Inferior parietal cortex (tissue), 1 donor: Measurements from ENCODE around the gene MKRN1.
"Not testable (repeated sequence)": the region's sequence is repeated elsewhere in the genome, so short reads cannot be mapped to it uniquely, and the experiment has no call there.

ENCODE experiments used
- DNase-seq: peaks from one replicate; pipeline ENCODE4 v3.0.0-alpha.2; 2016; ENCODE audit errors: extremely low spot score

The MKRN1 gene

DNA sequence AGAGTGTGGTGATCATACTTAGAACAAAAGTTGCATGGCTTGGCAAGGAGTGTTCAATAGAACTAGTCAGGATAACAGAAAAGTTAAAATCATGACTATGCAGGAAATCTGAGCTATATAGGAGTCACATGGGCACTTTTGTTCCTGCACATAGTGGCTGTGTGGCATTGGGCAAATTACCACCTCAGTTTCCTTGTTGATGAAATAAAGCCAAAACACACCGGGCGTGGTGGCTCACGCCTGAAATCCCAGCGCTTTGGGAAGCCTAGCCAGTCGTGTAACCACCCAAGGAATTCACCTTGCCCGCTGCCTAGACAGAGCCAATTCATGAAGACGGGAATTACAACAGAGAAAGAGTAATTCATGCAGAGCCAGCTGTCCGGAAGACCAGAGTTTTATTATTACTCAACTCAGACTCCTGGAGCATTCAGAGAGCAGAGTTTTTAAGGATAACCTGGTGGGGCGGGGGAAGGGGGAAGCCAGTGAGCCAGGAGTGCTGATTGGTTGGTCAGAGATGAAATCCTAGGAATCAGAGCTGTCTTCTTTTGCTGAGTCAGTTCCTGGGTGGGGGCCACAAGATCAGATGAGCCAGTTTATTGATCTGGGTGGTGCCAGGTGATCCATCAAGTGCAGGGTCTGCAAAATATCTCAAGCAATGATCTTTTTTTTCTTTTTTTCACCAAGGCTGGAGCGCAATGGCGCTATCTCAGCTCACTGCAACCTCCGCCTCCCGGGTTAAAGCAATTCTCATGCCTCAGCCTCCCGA, 6.4 kb upstream of the MKRN1 start:
- DNase-seq, result no peak

DNA sequence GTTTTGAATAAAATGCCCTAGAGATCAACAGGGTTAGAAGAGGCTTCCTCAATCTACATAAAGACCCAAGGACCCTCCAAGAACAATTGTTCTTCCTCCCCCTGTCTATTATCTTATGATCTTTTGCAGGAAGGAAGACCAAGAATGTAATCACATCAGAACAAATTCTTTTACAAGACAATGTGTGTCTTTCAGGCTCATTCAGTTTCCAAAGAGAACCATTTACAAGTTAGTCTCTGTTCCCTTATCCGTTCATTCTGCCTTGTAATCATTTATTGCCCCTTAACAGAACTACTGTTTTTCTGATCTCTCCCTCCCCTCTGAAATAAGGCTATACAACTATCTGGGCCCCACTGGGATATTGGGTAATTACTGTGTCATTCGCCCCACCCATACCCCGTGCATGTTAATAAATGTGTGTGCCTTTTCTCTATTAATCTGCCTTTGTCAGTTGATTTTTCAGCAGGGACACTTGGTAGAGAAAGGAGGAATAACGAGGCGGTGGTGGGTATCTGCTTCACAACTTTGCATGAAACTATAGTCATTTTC, 5.7 kb upstream of the MKRN1 start:
- DNase-seq, result no peak

DNA sequence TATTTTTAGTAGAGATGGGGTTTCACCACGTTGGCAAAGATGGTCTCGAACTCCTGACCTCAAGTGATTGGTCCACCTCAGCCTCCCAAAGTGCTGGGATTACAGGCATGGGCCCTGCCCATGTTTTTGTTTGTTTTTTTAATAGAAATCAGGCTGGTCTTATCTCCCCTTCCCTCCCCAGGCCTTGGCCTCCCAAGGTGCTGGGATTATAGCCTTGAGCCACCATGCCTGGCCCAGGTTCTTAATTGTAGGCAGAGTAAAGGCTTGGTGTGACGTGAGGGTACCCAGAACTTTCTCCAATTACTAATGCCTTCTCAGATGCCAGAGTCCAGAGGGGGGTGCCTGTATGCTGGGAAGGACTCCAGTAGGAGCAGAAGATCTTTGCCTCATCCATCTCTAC, 5.2 kb upstream of the MKRN1 start:
- no peak for DNase-seq

DNA sequence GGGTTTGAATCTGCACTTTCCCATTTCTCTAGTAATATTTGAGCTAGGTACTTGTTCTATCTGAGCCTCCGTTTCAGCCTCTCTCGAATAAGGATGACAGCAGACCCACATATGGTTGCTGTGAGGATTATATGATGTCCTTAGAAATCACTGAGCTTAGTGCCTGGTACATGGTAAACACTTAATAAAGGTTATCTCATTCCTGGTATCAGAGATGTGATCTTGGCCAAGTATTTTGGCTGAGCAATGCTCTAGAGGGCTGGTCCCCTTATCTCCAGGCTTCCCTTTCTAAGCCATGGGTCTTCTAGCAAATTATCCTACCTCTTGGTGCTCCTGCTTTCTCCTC, 407 bp upstream of the MKRN1 start:
- DNase-seq, result no peak

DNA sequence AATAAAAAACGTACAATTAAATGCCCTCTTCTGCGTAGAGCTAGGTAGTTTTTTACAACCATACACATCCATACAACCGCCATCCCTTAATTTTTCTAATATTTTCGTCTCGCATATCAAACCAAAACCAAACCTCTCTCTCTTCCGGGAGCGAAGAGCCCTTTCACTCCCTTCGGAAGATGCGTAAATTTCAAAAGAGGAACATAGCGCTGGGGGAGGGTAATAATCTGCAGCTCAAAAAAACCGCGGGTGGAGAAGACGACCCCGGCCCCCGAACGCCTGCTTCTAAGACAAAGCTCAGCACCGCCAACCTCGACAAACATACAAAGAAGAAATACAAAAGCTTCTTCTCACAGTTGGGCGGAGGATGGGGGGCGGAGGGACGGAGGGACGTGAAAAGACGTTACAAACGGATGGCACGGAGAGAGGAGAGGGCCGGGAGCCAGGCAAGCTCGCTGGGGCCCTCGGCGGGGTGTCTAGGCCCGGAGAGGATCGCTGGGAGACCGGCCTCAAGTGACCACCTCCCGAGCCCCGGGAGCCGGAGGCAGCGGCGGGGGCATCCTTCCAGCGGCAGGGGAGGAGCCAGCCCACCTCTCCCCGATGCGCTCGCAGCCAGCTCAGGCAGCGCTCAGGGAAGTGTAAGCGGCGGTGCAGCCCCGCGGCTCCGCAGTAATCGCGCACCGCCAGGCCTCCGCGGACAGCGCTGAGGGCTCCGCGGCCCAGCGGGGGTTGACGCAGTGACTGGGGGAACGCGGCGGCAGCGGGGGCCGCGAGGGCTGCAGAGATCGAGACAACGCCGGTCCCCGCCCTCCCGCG, 851 bp downstream of the MKRN1 start:
- DNase-seq, result no peak

DNA sequence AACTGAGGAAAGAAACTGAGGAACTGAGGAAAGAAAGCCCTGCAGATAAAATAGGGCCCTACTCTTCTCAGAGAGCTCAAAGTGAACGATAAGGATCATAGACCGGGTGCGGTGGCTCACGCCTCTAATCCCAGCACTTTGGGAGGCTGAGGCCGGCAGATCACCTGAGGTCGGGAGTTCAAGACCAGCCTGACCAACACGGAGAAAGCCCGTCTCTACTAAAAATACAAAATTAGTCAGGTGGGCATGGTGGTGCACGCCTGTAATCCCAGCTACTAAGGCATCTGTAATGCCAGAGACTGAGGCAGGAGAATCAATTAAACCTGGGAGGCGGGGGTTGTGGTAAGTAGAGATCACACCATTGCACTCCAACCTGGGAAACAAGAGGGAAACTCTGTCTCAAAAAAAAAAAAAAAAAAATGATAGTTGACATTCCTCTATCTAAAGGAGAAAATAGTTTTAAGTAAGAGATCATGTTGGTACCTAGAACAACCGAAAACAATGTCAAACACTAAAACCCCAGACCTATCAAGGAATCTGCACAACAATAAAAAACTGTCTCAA, 2.5 kb downstream of the MKRN1 start:
- DNase-seq, result no peak

DNA sequence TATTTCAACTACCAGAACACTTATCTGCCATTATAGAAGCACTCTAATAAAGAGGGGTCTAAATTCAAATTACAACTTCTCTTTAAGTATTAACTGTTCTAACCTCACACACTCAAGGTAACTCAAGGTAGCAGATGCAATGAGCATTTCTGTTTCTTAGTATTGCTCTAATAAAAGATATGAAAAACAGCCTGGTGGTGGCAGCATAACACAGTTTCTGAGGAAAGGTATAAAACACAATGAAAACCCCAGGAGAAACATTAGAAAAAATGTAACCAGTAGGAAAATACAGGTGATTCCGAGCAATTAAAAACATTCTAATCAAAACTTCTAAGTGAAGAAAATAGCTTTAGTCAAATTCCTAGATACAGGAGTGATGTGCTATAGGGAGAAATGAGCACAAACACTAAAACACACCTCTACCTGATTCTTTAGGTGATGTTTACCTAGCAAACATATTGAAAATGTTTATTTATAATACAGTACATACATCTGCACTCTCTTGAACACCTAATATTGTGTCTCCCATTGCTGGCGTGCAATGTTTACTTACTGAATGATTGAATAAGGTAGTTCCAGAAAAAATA, 3.5 kb downstream of the MKRN1 start:
- peak; percentile 67 for DNase-seq

DNA sequence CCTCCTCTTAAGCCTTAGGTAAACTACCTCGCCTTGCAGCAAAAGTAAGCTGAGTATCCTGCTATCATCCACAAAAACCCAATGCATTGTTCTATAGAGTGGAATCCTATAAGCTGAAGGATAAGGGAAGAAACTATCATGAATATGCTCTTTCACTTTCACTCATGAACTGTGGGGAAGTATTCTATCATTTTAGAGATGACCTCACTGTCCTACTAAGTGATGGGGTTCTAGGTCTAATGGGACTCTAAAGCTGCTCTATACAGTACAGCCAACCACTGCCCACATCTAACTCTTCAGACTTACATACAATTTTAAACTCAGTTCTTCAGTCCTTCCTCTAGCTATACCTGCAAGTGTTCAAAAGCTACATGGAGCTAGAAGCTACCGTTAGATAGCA, 16.2 kb downstream of the MKRN1 start:
- DNase-seq, result no peak

DNA sequence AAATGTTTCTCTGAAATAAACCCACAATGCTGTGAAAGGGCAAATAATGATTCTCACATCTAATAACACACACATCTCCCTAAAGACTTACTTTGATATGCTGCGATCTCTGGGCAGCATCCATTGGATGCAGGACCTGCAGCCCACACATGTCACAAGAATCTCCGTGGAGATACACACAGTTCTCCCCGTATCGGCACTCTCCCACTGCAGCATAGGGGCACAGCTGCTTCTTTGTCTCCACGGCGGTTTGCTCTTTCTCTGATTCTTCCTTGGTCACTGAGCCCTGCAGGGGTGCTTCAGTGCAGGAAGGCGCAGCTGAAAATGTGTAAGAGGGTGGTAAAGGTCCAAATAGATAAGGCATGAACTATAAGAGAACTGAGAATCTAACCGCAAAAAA, 20.4 kb downstream of the MKRN1 start:
- no peak for DNase-seq

DNA sequence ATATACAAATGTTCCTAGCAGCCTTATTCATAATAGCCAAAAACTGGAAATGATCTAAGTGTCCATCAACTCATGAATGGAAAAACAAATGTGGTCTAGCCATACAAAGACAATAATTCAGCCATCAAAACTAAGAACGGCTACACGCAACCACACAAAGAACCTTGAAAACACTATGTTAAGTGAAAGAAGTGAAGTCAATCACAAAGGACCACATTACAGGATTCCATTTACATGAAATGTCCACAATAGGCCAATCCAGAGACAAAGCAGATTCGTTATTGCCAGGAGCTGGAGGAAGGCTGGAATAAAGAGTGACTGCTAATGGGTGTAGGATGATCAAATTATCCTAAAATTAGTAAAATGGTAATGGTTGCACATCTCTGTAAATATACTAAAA, 21.1 kb downstream of the MKRN1 start:
- no peak for DNase-seq

DNA sequence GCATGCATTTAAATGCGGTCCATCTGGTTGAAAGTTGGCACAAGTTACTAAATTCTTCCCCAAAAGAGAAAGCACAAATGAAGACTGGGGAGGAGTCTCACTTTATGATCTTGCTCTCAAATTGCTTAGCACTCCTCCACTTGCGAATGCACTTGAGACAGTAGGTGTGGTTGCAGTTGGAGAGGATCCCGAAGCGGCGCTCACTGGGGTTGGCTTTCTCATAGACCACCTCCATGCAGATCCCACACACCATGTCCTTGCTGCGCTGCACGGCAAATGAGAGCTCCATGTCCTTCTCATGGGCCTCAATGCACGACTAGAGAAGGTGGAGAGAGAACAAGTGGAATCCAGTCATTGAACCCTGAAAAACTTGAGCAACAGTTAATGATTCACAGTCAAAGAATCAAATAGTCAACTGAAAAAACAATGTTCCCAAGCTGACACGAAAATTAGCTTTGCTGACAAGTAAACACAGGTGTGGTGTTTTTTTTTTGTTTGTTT, 22.7 kb downstream of the MKRN1 start:
- DNase-seq, result no peak

DNA sequence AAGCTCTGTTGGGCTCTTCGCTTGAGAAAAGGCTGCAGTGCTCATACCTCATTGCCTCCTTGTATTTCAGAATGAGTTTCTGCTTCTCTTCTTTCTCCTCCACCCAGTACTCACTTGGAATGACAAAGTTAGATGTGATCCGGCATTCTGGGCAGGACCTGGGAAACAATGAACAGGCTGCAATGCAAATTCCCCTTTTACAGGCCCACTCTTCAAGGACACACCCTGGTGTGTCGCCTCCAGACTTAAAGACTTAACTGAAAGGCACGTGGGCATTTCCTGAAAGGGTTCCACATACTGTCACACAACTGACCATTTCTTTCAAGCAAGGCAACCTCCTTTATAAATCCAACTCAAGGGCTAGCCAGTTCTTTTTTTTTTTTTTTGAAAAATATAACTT, 23.6 kb downstream of the MKRN1 start:
- DNase-seq, result no peak

DNA sequence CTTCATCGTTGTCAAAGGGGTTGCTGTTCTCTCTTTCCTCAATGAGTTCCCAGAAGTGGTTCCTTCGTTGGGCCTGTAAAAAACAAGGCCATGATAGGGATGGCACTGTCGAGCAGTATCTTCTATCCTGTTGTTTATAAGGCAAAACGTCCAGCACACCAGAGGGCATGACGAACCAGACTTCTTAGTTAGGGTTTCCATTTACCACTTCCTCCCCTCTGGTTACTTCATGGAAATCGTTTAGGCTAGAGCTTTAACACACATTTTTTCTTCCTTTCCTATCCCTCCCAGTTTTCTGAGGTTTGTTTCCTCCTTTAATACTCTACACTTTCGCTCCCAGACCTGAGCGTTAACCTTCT, 24.7 kb downstream of the MKRN1 start:
- no peak for DNase-seq

DNA sequence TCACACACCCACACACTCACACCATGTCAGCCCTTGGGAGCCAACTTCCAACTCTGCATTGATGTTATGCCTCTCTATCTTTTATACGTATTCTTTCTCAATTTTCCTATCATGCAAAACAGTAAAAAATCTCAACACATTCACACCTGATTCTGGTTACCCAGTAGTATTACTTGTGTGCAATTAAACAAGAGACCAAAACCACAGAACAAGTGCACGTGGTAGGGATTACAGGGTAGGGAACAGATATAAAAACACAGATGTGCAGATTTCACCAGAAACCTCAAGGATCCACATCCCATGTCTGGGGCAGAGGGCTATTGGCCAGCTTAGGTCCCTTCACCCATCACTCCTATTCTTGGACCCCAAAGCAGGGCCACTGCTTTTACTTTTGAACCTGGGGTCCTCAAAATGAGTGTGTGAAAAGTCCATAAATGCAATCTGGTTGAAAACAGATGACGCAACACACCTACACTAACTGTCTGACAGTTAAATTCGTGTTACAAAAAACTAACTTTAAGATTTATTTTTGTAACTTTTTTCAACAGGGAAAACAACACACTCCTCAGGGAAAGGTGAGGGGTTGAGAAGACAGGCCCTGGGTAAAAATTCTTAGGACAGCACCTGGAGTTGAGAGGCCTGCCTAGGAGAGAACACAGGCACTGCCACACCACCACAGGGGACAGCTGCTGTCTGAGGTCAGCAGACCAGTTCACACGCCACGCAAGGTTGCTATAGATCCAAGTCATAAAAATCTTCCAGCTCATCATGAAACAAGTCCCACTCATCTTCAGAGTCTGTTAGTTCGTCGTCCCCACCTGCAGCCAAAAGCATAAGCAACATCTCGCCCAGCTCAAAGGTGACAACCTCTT, 25.3 kb downstream of the MKRN1 start:
- not testable (repeated sequence) for DNase-seq

DNA sequence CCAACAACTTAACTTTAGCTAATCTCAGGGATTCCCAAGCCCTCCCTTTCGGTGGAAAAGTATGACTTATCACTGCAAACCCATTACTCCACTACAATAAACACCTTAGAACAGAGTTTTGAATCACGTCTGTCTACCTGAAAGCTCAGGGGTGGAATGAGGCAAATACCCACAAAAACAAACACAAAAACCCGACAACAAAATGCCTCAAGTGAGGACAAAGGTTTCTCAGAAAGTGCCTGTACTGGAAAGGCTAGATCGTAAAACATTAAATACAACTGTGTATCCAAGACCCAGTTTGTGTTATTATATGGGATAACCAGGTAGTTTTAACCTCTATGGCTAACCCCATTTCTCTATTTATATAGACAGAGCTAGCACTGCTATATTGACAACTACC, 26.0 kb downstream of the MKRN1 start:
- no peak for DNase-seq

DNA sequence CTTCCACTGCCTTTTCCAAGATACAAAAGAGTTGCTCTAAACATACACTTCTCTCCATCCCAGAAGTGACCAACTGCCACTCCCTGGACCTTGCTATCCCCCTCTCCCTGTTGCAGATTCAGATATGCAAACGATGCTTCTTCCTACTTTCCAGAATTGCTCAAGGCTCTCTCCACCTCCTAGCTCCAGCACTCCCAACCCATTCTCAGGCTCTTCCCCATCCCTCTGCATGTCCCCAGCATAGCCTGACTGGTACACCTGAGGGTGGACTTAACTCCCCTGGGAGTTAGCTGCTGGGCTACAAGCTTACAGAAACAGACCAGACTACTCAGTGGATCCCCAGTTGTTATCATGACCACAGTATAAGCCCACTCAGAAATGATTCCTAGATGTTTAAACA, 27.6 kb downstream of the MKRN1 start:
- DNase-seq, result no peak

DNA sequence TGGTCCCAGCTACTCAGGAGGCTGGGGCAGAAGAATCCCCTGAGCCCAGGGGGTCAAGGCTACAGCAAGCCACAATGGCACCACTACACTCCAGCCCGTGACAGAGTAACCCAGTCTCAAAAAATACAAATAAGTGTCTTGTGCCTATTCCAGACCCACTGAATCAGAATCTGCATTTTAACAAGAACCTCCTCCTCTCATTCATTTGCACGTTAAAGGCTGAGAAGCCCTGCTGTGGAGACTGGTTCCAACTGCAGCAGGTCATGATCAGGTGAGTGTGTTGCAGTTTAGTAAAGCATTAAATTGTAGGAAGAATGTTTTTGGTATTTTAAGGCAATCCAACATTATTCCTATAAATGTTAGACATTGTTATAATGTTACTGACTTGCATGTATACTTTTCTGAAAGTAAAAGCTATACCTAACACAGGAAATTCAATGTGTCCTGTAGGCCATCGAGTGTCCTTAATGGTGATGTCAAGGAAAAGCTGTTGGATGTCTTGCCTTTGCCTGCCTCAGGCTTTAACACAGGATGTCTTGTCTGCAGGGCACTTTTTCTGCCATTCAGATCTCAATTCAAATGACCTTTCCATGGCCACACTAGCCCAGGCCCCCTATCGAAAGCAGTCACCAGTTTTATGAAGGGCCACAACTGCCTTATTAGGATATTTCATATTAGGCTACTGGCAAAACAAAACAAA, 30.4 kb downstream of the MKRN1 start:
- no peak for DNase-seq

DNA sequence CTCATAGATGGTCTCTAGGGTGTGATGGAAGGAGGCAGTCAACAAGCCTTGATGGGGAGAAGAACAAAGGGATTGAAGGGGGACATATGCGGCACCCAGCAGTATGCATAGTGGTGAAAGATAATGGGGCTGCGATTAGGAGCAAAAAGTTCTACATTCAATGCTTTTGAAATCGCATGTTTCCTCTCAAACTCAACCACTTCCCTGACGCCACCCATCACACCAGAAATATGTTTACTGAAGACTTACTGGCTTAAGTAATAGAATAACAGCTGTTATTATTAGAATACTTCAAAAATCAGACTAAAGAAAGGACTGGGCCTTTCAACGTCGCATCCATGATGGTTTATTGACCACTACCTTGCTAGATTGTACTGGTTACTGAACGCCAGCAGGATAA, 31.5 kb downstream of the MKRN1 start:
- DNase-seq, result no peak

DNA sequence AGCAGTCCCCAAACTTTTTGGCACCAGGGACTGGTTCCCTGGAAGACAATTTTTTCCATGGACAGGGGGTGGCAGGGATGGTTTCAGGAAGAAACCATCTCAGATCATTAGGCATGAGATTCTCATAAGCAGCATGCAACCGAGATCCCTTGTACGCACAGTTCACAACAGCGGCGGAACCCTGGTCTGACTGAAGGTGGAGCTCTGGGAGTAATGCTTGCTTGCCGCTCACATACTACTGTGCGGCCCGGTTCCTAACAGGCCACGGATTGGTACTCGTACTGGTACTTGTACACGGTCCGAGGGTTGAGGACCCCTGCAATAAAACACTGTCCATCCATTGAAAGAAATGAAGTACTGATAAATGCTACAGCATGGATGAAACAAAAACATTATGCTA, 32.8 kb downstream of the MKRN1 start:
- DNase-seq, result no peak

DNA sequence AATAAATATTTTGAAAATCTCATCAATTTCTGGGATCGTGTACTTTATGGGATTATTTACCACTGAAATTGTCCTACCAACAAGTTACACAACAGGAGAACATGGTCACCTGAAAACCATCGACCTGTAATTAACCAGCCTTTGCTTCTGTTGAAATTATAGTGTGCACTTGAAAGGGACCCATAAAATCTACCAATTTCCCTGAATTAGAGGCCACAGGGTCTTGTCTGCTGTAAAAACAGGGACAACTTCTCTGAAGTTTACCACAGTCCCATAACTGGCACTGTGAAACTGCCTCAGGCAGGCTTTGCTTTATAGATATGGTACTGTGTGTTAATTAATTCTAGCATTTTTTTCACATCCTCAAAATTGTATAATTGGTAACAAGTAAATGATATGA, 37.8 kb downstream of the MKRN1 start:
- DNase-seq, result no peak

DNA sequence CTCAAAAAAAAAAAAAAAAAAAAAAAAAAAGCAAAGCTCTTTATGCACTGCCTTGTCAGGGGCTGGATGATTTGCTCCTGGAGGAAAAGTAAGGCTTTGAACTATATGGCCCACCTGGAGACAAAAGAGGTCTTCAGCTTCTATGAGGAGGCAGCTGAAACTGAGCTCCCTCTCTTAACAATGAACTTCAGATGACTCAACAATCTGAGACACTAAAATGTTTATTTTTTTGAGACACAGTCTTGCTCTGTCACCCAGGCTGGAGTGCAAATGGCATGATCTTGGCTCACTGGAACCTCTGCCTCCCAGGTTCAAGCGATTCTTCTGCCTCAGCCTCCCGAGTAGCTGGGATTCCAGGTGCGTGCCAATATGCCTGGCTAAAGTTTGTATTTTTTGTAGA, 38.7 kb downstream of the MKRN1 start:
- DNase-seq, result no peak
